Measurements from ENCODE around the gene SLC26A2. TPM values are rescaled to one million over a fixed set of nuclear protein-coding genes. Genes with fewer than 3 reads are reported as not detected.

SLC26A2 gene
- total RNA-seq, 2 experiments from 2014 or later: 3.9 to 5.3 TPM

GRCh38 chr5:149996205-149996890, 35.8 kb downstream of the SLC26A2 start:
- H3K36me3 Mint-ChIP-seq (ENCODE audit: low read depth): peaks cover 14% of the 10 kb centered on the region
- intact Hi-C loops (cut with DNase I, micrococcal nuclease): no loop called here
- ChIA-PET CTCF (interaction anchor here (0.7 to 1.9 kb wide), 5 partner anchors 15 to 219 kb away, joined by 3 to 9 read pairs (median 4); no protein-coding TSS in a partner anchor), POLR2A (interaction anchor here (0.6 kb wide), 1 partner anchor 1790 kb away, joined by 3 read pairs; no protein-coding TSS in a partner anchor)
- DNase-seq: no peak
- H3K4me1 Mint-ChIP-seq: peaks cover 11% of the 10 kb centered on the region
- H3K9me3 Mint-ChIP-seq (ENCODE audit: low read depth): no peaks in the 10 kb centered on the region
- no peak overlapping the region for H3K4me3 Mint-ChIP-seq
- H3K27ac Mint-ChIP-seq: no peak overlapping the region
- no peak for ATAC-seq
- no peaks in the 10 kb centered on the region for H3K27me3 Mint-ChIP-seq

GRCh38 chr5:149998281-149998680, 37.7 kb downstream of the SLC26A2 start:
- H3K27ac Mint-ChIP-seq: no peak overlapping the region
- peaks cover 27% of the 10 kb centered on the region for H3K4me1 Mint-ChIP-seq
- H3K36me3 Mint-ChIP-seq (ENCODE audit: low read depth): peaks cover 21% of the 10 kb centered on the region
- DNase-seq (no peak), ATAC-seq (no peak)
- H3K9me3 Mint-ChIP-seq (ENCODE audit: low read depth): no peaks in the 10 kb centered on the region
- ChIA-PET POLR2A (no interaction called here), CTCF (no interaction called here)
- H3K4me3 Mint-ChIP-seq: no peak overlapping the region
- intact Hi-C loops (cut with DNase I, micrococcal nuclease): no loop called here
- H3K27me3 Mint-ChIP-seq: no peaks in the 10 kb centered on the region

GRCh38 chr5:149999359-149999758, 38.8 kb downstream of the SLC26A2 start:
- no peak for DNase-seq
- peak overlapping the region; percentile 94 for H3K27ac Mint-ChIP-seq
- ATAC-seq: no peak
- ChIA-PET POLR2A (no interaction called here), CTCF (interaction anchor here (1.2 to 3.7 kb wide), 3 partner anchors 9 to 165 kb away, joined by 4 to 20 read pairs (median 5); no protein-coding TSS in a partner anchor)
- peak overlapping the region; percentile 86 for H3K4me3 Mint-ChIP-seq
- peaks cover 34% of the 10 kb centered on the region for H3K4me1 Mint-ChIP-seq
- intact Hi-C loops (cut with DNase I, micrococcal nuclease): no loop called here
- H3K36me3 Mint-ChIP-seq (ENCODE audit: low read depth): peaks cover 28% of the 10 kb centered on the region
- no peaks in the 10 kb centered on the region for H3K9me3 Mint-ChIP-seq (ENCODE audit: low read depth)
- no peaks in the 10 kb centered on the region for H3K27me3 Mint-ChIP-seq

GRCh38 chr5:149999866-150000255, 39.3 kb downstream of the SLC26A2 start:
- H3K27me3 Mint-ChIP-seq: no peaks in the 10 kb centered on the region
- H3K27ac Mint-ChIP-seq: peak overlapping the region; percentile 94
- ATAC-seq (no peak), DNase-seq (no peak)
- H3K4me3 Mint-ChIP-seq: peak overlapping the region; percentile 86
- ChIA-PET POLR2A (interaction anchor here (0.9 kb wide), 1 partner anchor 41 kb away, joined by 3 read pairs; no protein-coding TSS in a partner anchor), CTCF (interaction anchor here (0.7 to 3.7 kb wide), 5 partner anchors 9 to 165 kb away, joined by 3 to 20 read pairs (median 4); partner anchors contain the start of gene SLC26A2)
- H3K4me1 Mint-ChIP-seq: peaks cover 35% of the 10 kb centered on the region
- H3K36me3 Mint-ChIP-seq (ENCODE audit: low read depth): peaks cover 32% of the 10 kb centered on the region
- H3K9me3 Mint-ChIP-seq (ENCODE audit: low read depth): no peaks in the 10 kb centered on the region
- intact Hi-C loops (cut with DNase I, micrococcal nuclease): loop anchor here (1.0 to 10.0 kb wide), 14 partner anchors 40 to 1775 kb away; partner anchors contain the start of genes SLC26A2 (in 2 of the 2), TCOF1 (in 2 of the 2), CD74 (in 1 of the 2) and CSNK1A1 (in 1 of the 2)

- POLR2A ChIA-PET: interaction anchor here (0.9 kb wide), 1 partner anchor 41 kb away, joined by 3 read pairs; no protein-coding TSS in a partner anchor
- Mint-ChIP-seq H3K27me3 (no peaks in the 10 kb centered on the region), H3K4me1 (peaks cover 37% of the 10 kb centered on the region), H3K9me3 (ENCODE audit: low read depth) (no peaks in the 10 kb centered on the region), H3K27ac (peak within 1 kb of the TSS; percentile 94), H3K36me3 (ENCODE audit: low read depth) (peaks cover 28% of the 10 kb centered on the region), H3K4me3 (peak within 1 kb of the TSS; percentile 86)
- CTCF ChIA-PET: interaction anchor here (0.7 to 3.7 kb wide), 6 partner anchors 10 to 166 kb away, joined by 3 to 20 read pairs (median 4); partner anchors contain the start of gene SLC26A2
- ATAC-seq: peak; percentile 80
- intact Hi-C loops (cut with DNase I, micrococcal nuclease): loop anchor here (1.0 to 10.0 kb wide), 14 partner anchors 40 to 1774 kb away; partner anchors contain the start of genes SLC26A2 (in 2 of the 2), TCOF1 (in 2 of the 2), CD74 (in 1 of the 2) and CSNK1A1 (in 1 of the 2)
- DNase-seq: peak; percentile 93
These were observed 39.9 kb downstream of the SLC26A2 start, which contains the start of the genes HMGXB3 and TIGD6 for GRCh38 chr5:150000256-150000989. HMGXB3 (plus strand) TSS chr5:150000739; CDS start chr5:150004853, 4,114 bp downstream. TIGD6 (minus strand) TSS chr5:150000654; CDS start chr5:149996348, 4,306 bp downstream.

GRCh38 chr5:150000990-150001659, 40.6 kb downstream of the SLC26A2 start:
- ChIA-PET POLR2A (no interaction called here), CTCF (interaction anchor here (1.1 to 3.7 kb wide), 3 partner anchors 10 to 41 kb away, joined by 4 to 20 read pairs (median 4); partner anchors contain the start of gene SLC26A2)
- ATAC-seq: peak; percentile 14
- peak; percentile 65 for DNase-seq
- Mint-ChIP-seq H3K27me3 (no peaks in the 10 kb centered on the region), H3K4me3 (peak overlapping the region; percentile 86), H3K9me3 (ENCODE audit: low read depth) (no peaks in the 10 kb centered on the region), H3K4me1 (peaks cover 37% of the 10 kb centered on the region), H3K36me3 (ENCODE audit: low read depth) (peaks cover 27% of the 10 kb centered on the region), H3K27ac (peak overlapping the region; percentile 93)
- intact Hi-C loops (cut with DNase I, micrococcal nuclease): loop anchor here (1.0 to 10.0 kb wide), 14 partner anchors 41 to 1774 kb away; partner anchors contain the start of genes SLC26A2 (in 2 of the 2), TCOF1 (in 2 of the 2), CD74 (in 1 of the 2) and CSNK1A1 (in 1 of the 2)

GRCh38 chr5:150001660-150002486, 41.3 kb downstream of the SLC26A2 start:
- DNase-seq: peak; percentile 79
- peak overlapping the region; percentile 86 for H3K4me3 Mint-ChIP-seq
- peaks cover 37% of the 10 kb centered on the region for H3K4me1 Mint-ChIP-seq
- intact Hi-C loops (cut with DNase I, micrococcal nuclease): loop anchor here (2.0 to 10.0 kb wide), 7 partner anchors 120 to 1773 kb away; partner anchors contain the start of genes CD74 (in 1 of the 2), FBXO38 (in 1 of the 2), G3BP1 (in 1 of the 2) and TCOF1 (in 1 of the 2)
- peaks cover 33% of the 10 kb centered on the region for H3K36me3 Mint-ChIP-seq (ENCODE audit: low read depth)
- H3K27me3 Mint-ChIP-seq: no peaks in the 10 kb centered on the region
- ChIA-PET POLR2A (no interaction called here), CTCF (interaction anchor here (0.6 to 3.7 kb wide), 6 partner anchors 8 to 365 kb away, joined by 3 to 20 read pairs (median 4); partner anchors contain the start of gene SLC26A2)
- H3K27ac Mint-ChIP-seq: peak overlapping the region; percentile 93
- peak; percentile 76 for ATAC-seq
- H3K9me3 Mint-ChIP-seq (ENCODE audit: low read depth): no peaks in the 10 kb centered on the region

GRCh38 chr5:150006318-150006717, 45.8 kb downstream of the SLC26A2 start:
- Mint-ChIP-seq H3K27me3 (no peaks in the 10 kb centered on the region), H3K9me3 (ENCODE audit: low read depth) (no peaks in the 10 kb centered on the region), H3K27ac (no peak overlapping the region), H3K36me3 (ENCODE audit: low read depth) (peaks cover 49% of the 10 kb centered on the region), H3K4me1 (peaks cover 40% of the 10 kb centered on the region), H3K4me3 (no peak overlapping the region)
- POLR2A ChIA-PET: interaction anchor here (0.7 kb wide), 1 partner anchor 211 kb away, joined by 3 read pairs; no protein-coding TSS in a partner anchor
- CTCF ChIA-PET: interaction anchor here (0.9 to 4.2 kb wide), 6 partner anchors 9 to 153 kb away, joined by 3 to 18 read pairs (median 3); no protein-coding TSS in a partner anchor
- ATAC-seq (no peak), DNase-seq (no peak)
- intact Hi-C loops (cut with DNase I, micrococcal nuclease): loop anchor here in 1 of 2 experiments (10.0 kb wide), 1 partner anchor 1768 kb away; the partner anchor contains the start of gene G3BP1

GRCh38 chr5:150007050-150007449, 46.5 kb downstream of the SLC26A2 start:
- ChIA-PET CTCF (interaction anchor here (0.6 to 4.2 kb wide), 5 partner anchors 9 to 154 kb away, joined by 3 to 18 read pairs (median 3); no protein-coding TSS in a partner anchor), POLR2A (no interaction called here)
- H3K4me1 Mint-ChIP-seq: peaks cover 36% of the 10 kb centered on the region
- peaks cover 52% of the 10 kb centered on the region for H3K36me3 Mint-ChIP-seq (ENCODE audit: low read depth)
- intact Hi-C loops (cut with DNase I, micrococcal nuclease): loop anchor here in 1 of 2 experiments (10.0 kb wide), 1 partner anchor 1768 kb away; the partner anchor contains the start of gene G3BP1
- DNase-seq: no peak
- no peak overlapping the region for H3K4me3 Mint-ChIP-seq
- no peak overlapping the region for H3K27ac Mint-ChIP-seq
- ATAC-seq: no peak
- no peaks in the 10 kb centered on the region for H3K27me3 Mint-ChIP-seq
- no peaks in the 10 kb centered on the region for H3K9me3 Mint-ChIP-seq (ENCODE audit: low read depth)

Measured in activated CD4-positive, alpha-beta T cell treated with anti-CD3 and anti-CD28 coated beads for 36 hours (primary cell).